NCI-H69 (cell line): ENCODE data around the gene SLC38A8.

Source experiments
- DNase-seq: peaks from one replicate; lab custom pipeline; 2025; lab: John Stamatoyannopoulos, UW

Gene SLC38A8

GRCh38 chr16:84042308-84042878, at the start of gene SLC38A8:
Gene SLC38A8, minus strand, starts transcription at chr16:84042795. Its CDS starts 638 bp downstream, at chr16:84042157.
- DNase-seq: no peak

- no peak for DNase-seq
Observed at GRCh38 chr16:84091460-84091859, 48.9 kb upstream of the SLC38A8 start.

- no peak for DNase-seq
Observed at GRCh38 chr16:84090211-84090610, 47.6 kb upstream of the SLC38A8 start.

- no peak for DNase-seq
Observed at GRCh38 chr16:84088695-84089395, 46.2 kb upstream of the SLC38A8 start.

GRCh38 chr16:84087466-84088151, 45.0 kb upstream of the SLC38A8 start:
- DNase-seq: no peak

- no peak for DNase-seq
Observed at GRCh38 chr16:84087001-84087400, 44.4 kb upstream of the SLC38A8 start.

GRCh38 chr16:84086341-84086740, 43.7 kb upstream of the SLC38A8 start:
- no peak for DNase-seq

- DNase-seq: no peak
Observed at GRCh38 chr16:84085773-84086172, 43.2 kb upstream of the SLC38A8 start.

- no peak for DNase-seq
Observed at GRCh38 chr16:84085271-84085667, 42.7 kb upstream of the SLC38A8 start.

GRCh38 chr16:84084570-84085270, 42.1 kb upstream of the SLC38A8 start:
- peak; percentile 66 for DNase-seq

GRCh38 chr16:84082835-84083569, 40.4 kb upstream of the SLC38A8 start:
- no peak for DNase-seq

- DNase-seq: no peak
Observed at GRCh38 chr16:84082110-84082509, 39.5 kb upstream of the SLC38A8 start.

GRCh38 chr16:84081446-84081989, 38.9 kb upstream of the SLC38A8 start:
- no peak for DNase-seq

- no peak for DNase-seq
Observed at GRCh38 chr16:84080813-84081212, 38.2 kb upstream of the SLC38A8 start.

- no peak for DNase-seq
Observed at GRCh38 chr16:84080378-84080777, 37.8 kb upstream of the SLC38A8 start.

GRCh38 chr16:84079664-84080063, 37.1 kb upstream of the SLC38A8 start:
- no peak for DNase-seq

- DNase-seq: no peak
Observed at GRCh38 chr16:84075376-84075775, 32.8 kb upstream of the SLC38A8 start.

GRCh38 chr16:84074721-84075120, 32.1 kb upstream of the SLC38A8 start:
- DNase-seq: no peak

GRCh38 chr16:84072014-84072413, 29.4 kb upstream of the SLC38A8 start:
- DNase-seq: no peak

- DNase-seq: no peak
Observed at GRCh38 chr16:84071121-84071520, 28.5 kb upstream of the SLC38A8 start.

- no peak for DNase-seq
Observed at GRCh38 chr16:84069540-84069939, 26.9 kb upstream of the SLC38A8 start.
